A549 (cell line): ENCODE results near the gene GYS2.
"Not testable (repeated sequence)": the region's sequence is repeated elsewhere in the genome, so short reads cannot be mapped to it uniquely, and the experiment has no call there.

ENCODE experiments used
- RNF2 ChIP-seq: fragments of 200-600 bp; sonication (generic); IDR thresholded peaks from 2 replicates; pipeline ENCODE4 v1.6.1; 2016; ENCODE audit warnings: low read depth, mild to moderate bottlenecking, antibody characterized with exemption, moderate library complexity, borderline replicate concordance
- ZNF302 ChIP-seq: fragments of 250-450 bp; sonication (Bioruptor Pico); IDR thresholded peaks from 2 replicates; pipeline ENCODE4 v1.9.0; 2021; ENCODE audit warnings: inconsistent platforms, mild to moderate bottlenecking, moderate library complexity
- TF ChIP-seq, protein P1 (sequence below): fragments of >200 bp; sonication (Bioruptor Twin); formaldehyde crosslinking; IDR thresholded peaks from 3 replicates; pipeline ENCODE4 v1.5.1; 2016
- TF ChIP-seq, protein P2 (sequence below): IDR thresholded peaks from 2 replicates; pipeline ENCODE4 v1.6.1; 2012; ENCODE audit warnings: low read depth, borderline replicate concordance
- TF ChIP-seq, protein P3 (sequence below): fragments of >200 bp; sonication (Bioruptor Twin); formaldehyde crosslinking; IDR thresholded peaks from 3 replicates; pipeline ENCODE4 v1.6.1; 2016

DNA sequence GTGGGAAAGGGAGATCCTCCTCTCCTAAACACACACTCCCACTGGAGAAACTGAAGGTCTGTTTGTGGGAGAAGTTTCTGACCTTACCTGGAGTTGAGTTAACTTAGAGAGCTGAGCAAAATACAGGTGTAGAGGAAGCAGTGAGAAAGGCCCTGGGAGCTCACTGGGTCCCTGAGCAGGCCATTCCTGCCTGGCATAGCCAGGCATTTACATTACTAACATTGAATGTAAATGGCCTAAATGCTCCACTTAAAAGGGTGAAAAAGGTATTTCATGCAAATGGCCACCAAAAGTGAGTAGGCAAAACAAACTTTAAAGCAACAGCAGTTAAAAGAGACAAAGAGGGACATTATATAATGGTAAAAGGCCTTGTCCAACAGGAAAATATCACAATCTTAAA lies 9.3 kb downstream of the GYS2 start:
- not testable (repeated sequence) for TF ChIP-seq ZNF302, RNF2
- TF ChIP-seq, protein P1, sequence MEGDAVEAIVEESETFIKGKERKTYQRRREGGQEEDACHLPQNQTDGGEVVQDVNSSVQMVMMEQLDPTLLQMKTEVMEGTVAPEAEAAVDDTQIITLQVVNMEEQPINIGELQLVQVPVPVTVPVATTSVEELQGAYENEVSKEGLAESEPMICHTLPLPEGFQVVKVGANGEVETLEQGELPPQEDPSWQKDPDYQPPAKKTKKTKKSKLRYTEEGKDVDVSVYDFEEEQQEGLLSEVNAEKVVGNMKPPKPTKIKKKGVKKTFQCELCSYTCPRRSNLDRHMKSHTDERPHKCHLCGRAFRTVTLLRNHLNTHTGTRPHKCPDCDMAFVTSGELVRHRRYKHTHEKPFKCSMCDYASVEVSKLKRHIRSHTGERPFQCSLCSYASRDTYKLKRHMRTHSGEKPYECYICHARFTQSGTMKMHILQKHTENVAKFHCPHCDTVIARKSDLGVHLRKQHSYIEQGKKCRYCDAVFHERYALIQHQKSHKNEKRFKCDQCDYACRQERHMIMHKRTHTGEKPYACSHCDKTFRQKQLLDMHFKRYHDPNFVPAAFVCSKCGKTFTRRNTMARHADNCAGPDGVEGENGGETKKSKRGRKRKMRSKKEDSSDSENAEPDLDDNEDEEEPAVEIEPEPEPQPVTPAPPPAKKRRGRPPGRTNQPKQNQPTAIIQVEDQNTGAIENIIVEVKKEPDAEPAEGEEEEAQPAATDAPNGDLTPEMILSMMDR: not testable (repeated sequence)
- TF ChIP-seq, protein P2, sequence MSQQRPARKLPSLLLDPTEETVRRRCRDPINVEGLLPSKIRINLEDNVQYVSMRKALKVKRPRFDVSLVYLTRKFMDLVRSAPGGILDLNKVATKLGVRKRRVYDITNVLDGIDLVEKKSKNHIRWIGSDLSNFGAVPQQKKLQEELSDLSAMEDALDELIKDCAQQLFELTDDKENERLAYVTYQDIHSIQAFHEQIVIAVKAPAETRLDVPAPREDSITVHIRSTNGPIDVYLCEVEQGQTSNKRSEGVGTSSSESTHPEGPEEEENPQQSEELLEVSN: not testable (repeated sequence)
- TF ChIP-seq, protein P3, sequence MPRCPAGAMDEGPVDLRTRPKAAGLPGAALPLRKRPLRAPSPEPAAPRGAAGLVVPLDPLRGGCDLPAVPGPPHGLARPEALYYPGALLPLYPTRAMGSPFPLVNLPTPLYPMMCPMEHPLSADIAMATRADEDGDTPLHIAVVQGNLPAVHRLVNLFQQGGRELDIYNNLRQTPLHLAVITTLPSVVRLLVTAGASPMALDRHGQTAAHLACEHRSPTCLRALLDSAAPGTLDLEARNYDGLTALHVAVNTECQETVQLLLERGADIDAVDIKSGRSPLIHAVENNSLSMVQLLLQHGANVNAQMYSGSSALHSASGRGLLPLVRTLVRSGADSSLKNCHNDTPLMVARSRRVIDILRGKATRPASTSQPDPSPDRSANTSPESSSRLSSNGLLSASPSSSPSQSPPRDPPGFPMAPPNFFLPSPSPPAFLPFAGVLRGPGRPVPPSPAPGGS: not testable (repeated sequence)
